HG03066 (cell line): ENCODE measurements around the gene PATJ.
"Not testable (repeated sequence)": the region's sequence is repeated elsewhere in the genome, so short reads cannot be mapped to it uniquely, and the experiment has no call there.

ENCODE experiments used
- ATAC-seq: cut with Tn5 transposase; IDR thresholded peaks from one replicate; pipeline ENCODE4 v1.9.1; 2021; ENCODE audit warnings: low read depth; ENCODE audit not compliant: unreplicated experiment

The PATJ gene

DNA sequence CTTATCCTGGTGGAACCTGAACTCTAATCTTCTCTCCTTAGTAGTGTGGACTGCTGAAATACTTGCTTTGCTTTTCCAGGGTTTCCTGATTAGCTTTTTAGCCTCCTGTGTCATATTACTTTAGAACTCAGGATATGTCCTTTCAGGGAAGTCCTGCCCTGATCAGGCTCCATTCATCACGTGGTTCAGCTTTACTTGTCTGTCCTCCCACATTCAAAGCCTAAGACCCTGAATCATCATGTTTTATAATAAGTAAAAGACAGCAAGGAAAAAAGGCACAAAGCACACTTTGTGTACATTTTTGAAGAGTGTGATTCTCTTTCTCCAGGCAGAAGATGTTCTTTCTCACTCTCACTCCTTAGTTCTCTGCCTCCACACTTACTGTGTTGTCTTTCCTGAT lies 70.6 kb downstream of the PATJ start:
- no peak for ATAC-seq

DNA sequence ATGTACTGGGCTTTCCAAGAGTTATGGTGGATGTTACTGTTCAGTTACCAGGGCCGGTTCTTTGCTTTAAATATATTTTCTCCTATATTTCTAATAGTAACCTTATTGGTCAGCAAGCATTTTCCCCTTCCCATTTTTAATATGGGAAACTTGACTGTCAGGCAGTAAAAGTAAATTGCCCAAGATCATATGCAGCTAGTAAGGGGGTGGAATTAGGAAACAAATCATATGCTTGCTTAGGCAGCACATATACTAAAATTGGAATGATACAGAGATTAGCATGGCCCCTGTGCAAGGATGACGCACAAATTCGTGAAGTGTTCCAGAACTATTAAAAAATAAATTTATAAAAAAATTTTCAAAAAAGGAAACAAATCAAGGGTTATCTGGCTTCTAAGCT lies 73.9 kb downstream of the PATJ start:
- ATAC-seq, result no peak

DNA sequence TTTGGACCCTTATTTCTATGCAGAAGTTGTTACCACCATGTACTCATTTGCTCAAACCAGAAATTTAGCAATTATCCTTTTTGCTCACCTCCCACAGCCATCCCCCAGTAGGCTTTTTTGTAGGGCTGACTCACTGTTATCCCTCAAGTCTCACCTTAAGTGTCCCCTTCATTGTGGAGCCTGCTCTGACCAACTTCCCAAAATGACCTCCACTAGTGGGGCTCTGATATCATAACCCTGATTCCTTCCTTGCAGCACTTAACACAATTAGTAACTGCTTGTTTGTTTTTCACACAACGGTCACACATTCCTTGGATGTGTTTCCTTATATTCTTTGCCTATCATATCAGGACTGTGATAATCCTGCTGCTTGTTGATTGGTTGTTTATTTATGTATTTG lies 76.7 kb downstream of the PATJ start:
- ATAC-seq, result no peak

DNA sequence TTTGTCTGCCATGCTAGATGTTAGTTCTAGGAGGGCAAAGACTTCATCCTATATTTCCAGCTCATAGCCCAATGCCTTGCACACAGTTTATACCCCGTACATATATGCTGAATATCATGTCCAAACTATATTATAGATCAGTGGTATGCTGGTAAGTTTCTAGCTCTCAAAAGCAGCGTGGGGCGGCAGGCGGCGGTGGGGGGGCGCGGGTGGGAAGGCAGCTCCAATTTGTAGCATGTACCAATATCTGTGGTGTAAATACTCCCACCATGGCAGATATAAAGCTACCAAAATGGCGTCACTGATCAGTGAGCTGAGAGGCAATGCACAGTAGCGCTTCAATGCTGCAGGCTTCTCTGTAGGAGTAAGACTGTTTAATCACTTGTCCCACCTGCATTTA lies 77.1 kb downstream of the PATJ start:
- no peak for ATAC-seq

DNA sequence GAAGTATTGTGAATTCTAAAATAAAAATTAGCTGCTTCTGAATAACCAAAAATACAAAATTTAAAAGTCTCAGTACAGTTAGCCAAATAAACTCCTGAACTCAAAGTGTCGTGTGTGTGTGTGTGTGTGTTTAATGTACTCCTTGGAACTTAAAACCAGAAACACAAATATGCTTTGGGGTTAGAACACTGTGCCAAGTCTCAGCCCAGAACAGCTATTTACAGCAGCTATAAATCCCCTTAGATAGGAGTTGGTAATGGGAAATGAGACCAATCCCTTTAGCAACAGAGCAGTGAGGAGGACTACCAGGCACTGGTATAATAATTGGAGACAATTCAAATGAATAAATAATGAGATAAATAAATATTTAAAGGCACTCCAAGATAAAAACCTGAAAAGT lies 83.1 kb downstream of the PATJ start:
- no peak for ATAC-seq

DNA sequence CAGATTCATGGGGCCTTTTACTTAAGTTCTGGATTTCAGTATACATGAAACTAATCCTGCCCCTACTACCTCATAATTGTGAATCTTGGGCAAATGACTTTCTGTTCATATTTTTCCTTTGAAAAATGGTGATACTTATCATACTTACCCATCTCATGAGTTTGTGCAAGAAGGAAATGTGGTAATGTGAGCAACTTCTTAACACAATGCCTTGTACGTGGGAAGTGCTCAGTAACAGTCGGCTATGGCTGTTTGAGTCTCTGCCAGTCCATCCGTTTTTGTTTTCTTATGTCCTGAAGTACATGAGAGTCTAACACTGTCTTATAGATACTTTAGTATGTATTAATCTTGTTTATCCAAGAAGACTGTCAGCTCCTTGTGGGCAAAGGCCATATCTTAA lies 86.5 kb downstream of the PATJ start:
- ATAC-seq, result no peak

DNA sequence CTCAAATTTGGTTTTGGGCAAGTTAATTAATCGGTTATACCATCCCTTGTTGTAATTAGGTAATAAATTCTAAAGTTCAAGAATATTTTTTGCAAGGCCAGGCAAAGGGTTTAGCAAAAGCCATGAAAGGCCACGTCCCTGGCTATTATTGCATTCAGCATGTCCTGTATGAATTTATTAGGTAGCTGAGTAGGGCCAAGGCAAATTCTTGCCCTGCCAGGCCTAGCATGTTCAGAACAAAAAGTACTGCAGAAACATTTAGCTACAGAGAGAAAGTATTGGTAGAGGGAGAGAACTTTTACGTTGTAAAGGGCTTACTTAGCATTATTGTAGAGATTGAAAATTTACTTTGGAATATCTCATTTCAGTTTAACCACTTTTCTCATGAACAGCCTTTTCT lies 94.4 kb downstream of the PATJ start:
- ATAC-seq, result no peak

DNA sequence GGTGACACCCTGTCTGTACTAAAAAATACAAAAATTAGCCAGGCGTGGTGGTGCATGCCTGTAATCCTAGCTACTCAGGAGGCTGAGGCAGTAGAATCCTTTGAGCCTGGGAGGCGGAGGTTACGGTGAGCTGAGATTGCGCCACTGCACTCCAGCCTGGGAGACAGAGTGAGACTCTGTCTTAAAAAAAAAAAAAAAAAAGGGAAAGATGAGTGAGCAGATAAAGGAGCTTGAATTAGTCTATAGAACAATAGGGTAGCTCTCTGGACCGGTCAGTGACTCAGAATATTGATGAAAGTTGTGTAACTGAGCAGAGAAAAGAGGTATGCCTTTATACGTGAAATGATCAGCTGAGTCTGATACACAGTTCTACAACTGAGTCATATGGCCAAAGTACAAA lies 95.3 kb downstream of the PATJ start:
- not testable (repeated sequence) for ATAC-seq

DNA sequence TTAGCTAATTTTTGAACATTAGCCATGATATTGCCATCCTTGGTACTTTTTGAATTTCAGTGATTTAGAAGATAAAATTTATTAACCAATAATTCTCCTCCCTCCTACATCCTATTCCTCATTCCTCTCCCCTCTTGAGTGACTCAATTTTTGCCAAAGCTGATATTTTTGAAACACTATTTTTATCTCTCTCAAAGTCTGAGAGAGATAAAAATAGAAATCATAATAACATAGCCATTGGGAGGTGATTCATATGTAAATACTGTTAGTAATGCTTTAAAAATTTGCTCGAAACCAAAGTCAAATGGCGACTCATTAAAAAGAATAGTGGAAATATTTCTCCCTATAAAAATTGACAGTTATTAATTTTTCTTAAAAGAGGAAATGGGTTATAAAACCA lies 97.4 kb downstream of the PATJ start:
- ATAC-seq, result no peak

DNA sequence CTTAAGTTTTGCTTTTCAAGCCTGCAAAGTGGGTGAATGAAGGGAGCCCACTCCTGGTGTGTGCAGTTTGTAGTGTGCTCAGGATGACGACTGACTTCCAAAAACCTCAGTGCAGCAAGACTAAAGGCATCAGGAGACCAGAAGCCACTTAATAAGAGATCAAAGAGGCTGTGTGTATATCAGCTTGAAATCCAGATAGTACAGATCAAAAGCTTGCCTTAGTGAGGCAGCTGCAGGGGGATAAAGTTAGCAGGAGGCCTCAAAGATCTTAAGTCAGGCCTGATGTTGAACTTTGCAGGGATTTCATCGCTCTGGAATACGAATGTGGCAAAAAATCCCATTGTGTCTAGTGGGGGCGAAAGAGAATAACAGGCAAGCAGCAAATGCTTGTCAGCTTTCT lies 99.8 kb downstream of the PATJ start:
- no peak for ATAC-seq

DNA sequence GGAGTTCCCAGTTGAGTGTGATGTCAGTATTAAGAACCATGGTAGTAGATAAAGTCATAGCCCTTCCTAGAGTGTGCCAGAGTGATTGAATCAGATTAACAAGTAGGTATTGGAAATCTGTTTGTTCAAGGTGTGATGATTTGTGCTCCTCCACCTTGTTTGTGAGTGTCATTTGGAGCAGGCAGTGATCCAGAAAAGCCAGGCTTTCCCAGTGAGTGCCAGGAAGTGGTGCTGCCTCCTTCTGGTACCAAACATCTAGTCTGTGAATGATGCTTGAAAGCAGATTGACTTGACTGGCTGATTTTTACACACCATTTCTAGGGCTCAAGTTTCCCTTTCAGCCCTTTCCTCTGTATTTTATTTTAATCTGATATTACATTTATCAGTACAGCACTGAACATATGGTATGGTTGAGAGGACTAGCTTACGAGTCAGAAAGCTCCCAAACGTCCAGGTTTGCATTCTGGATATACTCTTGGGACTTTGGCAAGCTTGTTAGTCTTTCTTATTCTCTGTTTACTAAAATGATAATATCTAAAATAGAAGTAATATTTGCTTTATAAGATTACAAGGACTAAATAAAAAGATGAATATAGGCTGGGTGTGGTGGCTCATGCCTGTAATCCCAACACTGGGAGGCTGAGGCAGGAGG lies 100.7 kb downstream of the PATJ start:
- ATAC-seq, result no peak

DNA sequence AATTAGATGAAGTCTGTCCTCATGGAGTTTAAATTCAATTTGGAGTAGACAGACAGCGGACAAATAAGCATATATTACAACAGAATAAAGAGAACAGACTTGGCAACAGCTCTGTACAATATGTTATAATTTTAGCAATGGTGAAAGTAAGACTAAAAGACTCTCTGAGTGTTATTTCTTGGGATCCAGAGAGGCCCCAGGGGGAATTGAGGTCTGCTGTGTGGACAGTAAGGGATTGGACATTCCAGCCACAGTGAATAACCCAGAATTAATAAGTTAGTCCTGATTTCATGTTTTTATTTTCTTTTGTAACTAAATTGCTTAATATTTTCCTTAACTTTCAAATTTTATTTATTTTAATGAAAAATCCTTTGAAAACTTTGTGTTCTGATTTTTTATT lies 101.7 kb downstream of the PATJ start:
- no peak for ATAC-seq

DNA sequence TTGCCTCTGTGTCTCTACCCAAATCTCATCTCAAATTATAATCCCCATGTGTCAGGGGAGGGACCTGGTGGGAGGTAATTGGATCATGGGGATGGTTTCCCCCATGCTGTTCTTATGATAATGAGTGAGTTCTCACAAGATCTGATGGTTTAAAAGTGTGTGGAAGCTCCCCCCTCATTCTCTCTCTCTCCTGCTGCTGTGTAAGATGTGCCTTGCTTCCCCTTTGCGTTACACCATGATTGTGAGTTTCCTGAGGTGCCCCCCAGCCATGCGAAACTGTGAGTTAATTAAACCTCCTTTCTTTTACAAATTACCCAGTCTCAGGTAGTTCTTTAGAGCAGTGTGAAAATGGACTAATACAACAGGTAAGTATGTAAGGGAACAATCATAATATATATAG lies 102.4 kb downstream of the PATJ start:
- not testable (repeated sequence) for ATAC-seq

DNA sequence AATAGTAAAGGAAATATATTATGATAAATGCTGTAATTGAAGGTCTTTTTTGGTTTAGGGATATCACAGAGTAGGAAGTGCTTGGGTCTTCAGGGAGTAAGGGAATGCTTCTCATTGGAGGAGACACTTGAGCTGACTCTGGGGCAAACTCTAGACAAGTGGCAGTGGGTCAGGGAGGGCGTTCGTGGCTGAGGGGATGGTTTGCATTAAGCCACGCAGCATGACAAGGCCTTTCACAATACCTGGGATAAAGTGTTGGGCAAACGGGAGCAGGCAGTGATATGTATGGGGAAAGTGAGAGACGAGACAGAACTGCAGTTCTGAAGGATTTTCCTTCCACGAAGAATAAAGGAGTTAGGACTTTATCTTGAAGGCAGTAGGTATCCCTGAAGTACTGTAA lies 109.0 kb downstream of the PATJ start:
- ATAC-seq, result no peak

DNA sequence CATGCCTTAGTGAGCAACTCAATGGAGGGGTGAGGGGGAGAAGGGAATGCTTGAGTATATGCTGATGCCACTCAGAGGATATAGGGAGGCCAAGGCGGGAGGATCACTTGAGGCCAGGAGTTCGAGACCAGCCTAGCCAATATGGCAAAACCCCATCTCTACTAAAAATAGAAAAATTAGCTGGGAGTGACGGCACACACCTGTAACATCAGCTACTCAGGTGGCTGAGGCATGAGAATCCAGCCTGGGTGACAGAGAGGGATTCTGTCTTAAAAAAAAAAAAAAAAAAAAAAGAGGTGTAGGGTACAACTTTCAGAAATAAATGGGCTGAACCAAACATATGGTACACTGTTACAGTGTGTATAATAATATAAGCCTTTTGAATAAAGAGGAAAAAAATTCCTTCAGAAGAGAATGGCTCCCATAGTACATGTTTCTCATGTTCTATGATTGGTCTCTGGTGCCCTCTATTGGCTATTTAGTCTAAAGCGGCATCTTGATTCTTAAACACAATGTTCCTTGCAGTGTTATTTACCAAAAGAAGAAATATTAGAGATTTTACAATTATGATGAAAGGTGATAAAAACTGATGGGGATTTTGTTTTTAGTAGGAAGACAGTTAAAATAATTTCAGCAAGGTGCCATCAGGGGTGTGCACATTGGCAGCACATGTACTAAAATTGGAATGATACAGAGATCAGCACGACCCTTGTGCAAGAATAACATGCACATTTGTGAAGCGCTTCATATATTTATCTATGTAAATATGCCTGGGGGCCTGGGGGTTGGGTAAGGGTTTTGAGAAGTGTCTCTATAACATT lies 109.8 kb downstream of the PATJ start:
- no peak for ATAC-seq

DNA sequence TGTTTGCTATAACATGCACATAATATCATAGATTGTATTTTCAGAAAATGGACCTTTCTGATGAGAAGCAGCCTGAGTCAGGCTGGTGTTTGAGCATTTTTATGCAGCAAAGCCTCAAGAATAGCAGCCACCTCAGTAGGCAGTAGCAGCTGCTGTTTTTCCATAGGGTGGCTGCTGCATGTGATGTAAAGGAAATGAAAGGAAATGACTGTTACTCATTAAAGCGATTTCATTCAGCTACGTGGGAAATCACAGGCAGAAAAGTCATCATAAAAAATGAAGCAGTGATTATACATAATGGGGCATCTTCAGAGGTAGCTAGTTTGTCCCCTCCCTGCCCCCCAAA lies 110.4 kb downstream of the PATJ start:
- no peak for ATAC-seq

DNA sequence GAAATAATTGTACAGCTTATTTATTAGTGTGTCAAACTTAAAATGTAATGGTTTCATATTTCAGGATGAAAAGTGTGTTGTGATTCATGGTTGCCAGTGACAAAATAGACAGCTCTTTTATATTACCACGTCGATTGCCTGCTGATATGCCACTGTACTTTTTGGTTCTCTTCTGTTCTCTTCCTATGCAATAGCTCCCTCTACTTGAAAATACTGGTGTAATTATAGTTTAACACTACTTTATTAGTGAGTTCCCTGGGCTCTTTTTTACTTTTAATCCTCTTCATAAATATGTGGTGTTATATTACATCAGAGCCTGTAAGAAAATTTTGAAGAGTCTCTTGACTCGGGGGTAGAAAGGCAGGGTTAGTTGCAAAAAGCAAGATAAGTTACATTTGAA lies 111.3 kb downstream of the PATJ start:
- ATAC-seq, result no peak

DNA sequence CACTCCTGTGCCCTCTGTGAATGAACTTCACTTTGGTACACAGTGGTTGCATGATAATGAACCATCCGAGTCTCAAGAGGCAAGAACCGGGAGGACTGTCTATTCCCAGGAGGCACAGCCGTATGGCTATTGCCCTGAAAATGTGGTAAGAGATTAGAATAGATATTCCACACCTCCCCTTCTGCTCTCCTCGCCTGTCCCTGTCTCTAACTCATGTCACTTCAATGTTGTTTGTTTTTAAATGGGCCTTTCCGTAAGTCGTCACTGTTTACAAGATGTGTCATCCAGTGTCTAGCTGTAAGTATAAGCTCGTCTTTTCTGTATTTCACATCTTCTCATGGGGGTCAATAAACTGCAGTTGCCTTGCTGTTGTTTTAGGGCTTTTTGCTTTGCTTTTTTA lies 122.2 kb downstream of the PATJ start:
- no peak for ATAC-seq

DNA sequence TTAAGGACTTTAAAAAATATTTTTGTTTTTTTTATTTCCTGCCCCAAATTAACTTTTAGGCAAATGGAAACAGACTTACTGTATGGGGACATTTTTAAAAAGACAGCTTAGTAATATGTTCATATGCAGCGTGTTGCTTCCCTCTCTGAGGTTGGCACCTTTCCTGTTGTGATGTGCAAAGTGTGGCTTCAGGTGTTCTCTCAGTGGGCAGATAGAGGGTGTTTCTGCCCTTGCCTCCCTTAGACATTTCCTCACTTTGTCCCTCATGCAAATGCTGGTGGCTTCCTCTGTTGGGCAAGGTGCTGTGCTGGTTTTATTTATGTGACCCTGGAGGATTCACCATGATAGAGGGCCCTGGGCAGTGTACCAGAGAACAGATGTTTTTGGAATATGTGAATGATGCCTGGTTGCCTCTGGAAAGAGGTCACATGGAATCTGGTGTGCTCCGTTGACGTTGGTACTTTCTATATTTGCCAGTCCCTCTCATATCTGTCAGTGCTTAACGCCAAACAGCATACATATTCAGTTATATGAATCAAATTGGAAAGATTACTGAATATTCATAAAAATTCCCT lies 123.5 kb downstream of the PATJ start:
- ATAC-seq, result no peak

DNA sequence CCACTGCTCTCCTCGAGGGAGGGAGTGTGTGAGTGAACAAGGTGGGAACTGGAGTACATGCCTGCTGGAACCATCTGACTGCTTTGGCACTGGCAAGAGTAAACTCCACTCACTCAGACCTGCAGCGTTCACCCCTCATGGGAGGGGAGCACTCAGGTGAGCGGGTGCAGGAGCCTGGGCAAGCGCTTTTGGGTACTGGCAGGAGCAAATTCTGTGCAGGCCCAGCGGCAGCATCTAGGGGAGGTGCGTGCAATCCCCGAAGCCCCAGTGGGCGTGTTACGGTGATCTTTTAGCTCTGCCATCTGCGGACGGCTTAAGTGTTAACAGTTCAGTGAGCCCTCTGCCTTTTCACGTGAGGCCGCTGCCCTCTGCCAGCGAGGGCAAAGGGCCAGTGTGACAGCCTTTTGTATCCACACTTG lies 127.4 kb downstream of the PATJ start:
- no peak for ATAC-seq

DNA sequence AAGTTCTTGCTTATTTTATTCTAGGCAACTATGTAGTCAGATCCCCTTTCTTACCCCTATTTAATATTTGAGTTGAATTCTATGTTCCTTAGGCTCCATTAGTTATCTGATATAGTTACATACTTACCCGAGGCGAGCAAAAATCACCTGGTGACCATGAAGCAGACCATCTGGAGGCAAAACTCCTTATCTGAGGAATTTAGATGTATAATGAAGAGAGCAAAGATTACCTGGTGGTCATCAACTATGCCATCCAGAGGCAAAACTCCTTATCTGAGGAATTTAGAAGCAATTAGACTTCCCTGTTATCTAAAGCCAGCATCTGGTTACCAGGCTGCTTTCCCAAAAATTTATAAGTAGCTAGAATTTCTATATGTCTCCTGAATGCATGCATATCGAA lies 129.9 kb downstream of the PATJ start:
- no peak for ATAC-seq

DNA sequence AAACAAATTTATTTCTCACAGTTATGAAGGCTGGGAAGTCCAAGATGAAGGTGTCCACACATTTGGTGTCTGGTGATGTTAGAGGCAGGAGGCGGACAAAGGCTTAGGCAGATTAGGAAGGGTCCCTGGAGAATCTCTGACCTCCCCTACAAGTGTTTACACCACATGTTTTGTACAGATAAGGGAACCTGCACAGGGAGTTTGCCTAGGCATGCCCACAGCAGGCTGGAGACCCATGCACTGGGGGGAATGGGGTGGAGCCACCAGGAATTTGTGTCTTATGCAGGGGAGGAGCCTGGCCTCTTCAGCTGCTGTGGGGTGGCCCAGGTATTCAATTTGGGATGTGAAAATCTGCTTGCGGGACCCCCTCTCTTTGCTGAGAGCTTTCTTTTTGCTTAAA lies 131.3 kb downstream of the PATJ start:
- ATAC-seq, result no peak
